Dermis blood vessel endothelial cell (primary cell): ENCODE measurements around the gene GDPD5. TPM values are rescaled to one million over a fixed set of nuclear protein-coding genes. Genes with fewer than 3 reads are reported as not detected.

Experiments
- DNase-seq: peaks from one replicate; pipeline ENCODE4 v3.0.0; 2010
- total RNA-seq: library from RNA; depleted of rRNA; stranded (reverse); fragments of >200 nt; gene quantifications from 2 replicates; pipeline ENCODE4 v1.2.3, GENCODE V29; 2014

Gene GDPD5
- total RNA-seq, 1 donor from 2014 or later, result 37.4 TPM

DNA sequence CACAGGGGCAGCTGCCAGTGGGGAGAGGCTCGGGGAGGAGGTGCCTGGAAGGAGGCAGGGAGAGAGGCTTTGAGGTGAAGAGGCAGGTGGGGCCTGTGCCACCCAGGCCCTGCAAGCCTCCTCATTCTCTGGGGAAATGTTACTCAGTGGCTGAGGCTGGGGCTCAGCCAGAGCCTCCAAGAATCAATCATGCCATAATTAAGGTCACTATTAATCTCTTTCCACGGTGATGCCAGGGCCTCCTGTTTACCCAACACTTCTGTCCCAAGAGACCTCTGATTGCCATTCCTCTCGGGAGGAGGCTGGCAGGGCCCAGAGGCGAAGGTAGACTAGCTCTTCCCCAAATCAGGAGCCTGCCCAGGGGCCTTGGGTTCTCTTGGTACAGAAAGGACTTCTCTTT lies 38.4 kb downstream of the GDPD5 start:
- no peak for DNase-seq

DNA sequence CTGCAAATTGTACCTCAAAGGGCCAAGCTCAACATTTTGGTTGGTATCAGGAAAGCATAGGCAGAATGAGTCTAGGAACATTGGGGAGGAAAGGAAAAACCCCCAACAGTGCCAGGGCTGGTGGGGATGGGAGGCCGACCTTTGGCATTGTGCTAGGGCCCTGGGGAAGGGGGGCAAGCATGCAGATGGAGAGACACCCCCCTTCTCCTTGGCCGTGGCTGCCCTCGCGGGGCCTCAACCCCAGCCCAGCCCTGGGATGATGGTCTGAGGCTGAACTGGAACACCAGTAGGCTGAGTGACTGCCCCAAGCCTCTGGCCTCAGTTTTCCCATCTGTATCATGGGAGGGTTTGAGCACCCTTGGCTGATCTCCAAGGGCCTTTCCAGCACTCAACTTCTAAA lies 40.0 kb downstream of the GDPD5 start:
- no peak for DNase-seq

DNA sequence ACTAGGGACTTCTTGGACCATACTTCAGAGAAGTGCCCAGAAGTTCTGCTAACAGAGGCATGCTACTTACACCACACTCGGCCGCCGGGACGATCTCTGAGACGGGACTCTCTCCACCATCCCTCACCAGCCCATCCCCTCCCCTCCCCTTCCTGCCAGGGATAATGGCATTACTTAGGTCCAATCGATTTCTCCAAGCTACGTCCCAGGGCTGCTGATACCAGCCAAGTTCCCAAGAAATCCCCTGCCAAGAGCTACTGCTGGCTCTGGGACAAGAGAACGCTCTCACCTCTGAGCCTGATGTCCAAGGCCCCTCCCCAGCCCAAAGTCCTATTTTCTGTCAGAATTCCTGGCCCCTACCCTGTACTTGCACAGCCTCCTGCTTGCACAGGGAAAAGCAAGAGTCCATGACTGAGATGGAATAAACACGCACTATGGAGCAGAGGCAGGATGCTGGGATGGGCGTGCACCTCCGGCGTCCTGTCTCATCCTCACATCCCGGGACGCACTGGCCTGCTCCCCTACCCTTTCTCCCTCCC lies 42.7 kb downstream of the GDPD5 start:
- no peak for DNase-seq

DNA sequence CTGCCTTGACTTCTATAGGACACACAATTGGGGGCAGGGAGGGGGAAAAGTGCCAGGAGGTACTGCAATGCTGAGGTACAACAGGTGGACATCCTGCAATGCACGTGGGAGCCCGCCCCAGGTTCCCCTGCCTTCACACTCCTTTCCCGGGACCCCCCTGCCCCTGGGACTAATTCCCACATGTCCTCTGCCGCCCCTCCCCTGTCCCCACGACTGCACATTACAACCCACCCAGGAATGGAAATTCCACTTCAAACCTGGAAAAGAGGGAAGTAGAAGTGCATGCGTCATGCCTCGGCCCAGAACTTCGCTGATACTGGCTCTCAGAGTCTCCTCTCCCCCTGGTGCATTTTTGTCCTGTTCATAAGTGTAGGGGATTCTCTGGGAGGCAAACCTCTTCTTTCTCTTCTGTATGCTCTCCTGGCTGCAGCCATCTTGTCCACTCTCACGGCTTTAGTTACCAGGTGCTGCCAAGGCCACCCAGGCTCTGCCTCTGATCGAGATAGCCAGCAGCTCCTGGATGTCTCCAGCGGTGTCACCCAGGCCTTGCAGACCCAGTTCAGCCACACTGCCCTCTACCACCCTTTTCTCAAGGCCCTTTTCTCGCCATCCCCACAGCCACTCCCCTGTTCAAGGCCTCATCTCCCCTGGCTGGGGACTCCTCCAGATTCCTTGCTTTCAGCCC lies 43.7 kb downstream of the GDPD5 start:
- DNase-seq, result no peak

DNA sequence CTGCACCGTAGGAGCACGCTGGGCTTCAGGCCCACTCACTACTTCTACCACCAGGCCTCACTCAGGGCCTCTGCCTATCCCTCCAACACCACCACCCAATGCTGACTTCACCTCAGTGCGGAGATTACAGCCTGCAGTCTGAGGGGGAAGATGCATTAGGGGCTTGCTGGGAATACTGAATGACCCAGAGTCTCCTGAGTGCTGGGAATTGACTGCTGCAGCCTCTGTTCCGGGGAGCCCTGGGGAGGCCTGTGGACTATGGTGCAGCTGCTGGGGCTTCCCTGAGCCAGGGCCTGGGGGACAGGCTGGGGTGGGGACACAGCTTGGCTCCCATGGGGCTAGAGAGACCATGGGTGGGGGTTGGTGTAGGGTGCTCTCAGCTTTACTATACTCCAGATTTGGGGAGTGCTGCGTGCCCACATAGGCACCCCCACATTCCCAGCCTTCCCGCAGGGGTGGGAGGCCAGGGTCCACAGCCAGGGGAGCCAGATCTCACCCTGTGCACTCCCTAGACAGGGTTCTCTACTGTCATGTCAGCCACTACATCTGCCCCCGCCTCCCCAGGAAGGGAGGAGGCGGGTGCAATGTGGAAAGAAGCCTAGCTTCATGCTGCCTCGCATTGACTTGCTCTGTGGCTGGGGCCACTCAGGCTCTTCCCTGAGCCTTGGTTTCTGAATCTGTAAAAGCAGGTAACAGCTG lies 44.4 kb downstream of the GDPD5 start:
- no peak for DNase-seq

DNA sequence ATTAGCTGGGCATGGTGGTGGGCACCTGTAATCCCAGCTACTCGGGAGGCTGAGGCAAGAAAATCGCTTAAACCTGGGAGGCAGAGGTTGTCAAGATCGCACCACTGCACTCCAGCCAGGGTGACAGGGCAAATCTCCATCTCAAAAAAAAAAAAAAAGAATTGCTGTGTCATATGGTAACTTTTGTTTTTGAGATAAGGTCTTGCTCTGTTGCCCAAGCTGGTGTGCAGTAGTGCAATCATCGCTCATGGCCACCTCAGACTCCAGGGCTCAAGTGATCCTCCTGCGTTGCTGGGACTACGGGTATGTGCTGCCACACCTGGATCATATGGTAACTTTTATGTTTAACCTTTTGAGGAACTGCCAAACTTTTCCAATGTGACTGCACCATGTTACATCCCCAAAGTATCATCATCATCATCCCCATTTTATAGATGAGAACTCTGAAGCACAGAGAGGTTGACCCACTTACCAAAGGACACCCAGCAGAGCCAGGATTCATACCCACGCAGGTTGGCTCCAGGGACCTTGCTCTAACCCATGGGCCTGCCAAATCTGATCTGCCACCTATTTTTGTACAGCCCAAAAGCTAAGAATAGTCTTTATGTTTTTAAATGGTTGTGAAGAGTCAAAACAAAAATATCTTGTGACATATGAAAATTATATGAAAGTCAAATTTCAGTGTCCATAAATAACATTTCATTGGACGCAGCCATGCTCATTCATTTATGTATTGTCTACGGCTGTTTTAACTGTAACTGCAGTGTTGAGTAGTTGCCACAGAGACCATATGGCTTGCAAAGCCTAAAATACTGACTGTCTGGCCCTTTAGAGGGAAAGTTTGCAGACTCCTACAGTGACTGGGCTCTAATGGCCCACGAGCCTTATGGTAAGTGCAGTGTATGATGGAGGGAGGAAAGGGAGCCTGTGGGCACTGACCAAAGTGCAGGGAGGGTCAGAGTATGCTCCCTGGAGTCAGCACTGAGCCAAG lies 45.3 kb downstream of the GDPD5 start:
- no peak for DNase-seq

DNA sequence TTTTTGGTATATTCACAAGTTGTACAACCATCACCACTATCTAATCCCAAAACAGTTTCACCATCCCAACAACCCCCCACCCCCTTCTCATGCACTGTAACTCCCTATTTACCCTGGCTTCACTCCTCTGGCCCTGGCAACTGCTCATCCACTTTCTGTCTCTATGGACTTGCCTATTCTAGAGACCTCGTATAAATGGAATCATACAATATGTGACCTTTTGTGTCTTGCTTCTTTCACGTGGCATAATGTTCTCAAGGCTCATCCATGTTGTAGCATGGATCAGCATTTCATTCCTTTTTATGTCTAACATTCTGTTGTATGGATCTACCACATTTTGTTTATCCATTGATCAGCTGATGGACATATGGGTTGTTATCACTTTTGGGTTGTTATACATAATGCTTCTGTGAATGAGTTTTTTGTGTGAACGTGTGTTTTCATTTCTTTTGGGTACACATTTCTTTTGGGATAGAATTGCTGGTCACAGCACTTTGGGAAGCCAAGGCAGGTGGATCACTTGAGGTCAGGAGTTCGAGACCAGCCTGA lies 46.1 kb downstream of the GDPD5 start:
- DNase-seq, result no peak

DNA sequence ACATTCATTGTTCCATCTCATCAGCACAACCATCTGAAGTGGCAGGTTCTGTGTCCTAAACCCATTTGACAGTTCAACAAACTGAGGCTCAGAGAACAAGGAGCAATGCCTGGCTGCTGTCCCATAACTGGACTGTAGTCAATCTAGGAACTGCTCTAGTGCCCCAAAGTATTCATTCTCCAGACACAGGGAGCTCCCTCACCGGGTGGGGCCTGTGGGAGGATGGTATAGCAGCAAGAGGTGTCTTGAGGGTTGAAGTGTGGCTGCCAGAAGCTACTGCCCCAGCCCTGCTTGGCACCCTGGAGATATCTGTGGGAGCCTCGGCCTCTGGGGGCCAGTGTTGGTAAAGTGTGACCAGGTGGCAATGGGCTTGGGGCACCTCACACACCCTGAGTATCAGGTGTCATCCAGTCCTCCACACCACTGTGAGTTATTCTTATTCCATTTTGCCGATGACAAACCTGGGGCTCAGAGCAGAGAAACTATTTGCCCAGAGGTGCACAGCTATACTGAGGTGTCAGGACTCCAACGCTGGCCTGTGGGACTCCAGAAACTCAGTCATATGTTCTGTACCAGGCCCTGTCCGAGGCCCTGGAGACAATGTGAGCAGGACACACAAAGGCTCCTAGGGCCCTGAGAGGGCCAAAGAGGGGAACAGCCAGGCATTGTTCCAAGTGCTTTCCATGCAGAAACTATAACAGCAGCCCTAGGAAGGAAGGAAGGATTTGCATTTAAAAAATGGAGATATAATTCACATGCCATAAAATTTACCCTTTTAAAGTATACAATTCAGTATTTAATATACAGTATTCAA lies 46.8 kb downstream of the GDPD5 start:
- no peak for DNase-seq

DNA sequence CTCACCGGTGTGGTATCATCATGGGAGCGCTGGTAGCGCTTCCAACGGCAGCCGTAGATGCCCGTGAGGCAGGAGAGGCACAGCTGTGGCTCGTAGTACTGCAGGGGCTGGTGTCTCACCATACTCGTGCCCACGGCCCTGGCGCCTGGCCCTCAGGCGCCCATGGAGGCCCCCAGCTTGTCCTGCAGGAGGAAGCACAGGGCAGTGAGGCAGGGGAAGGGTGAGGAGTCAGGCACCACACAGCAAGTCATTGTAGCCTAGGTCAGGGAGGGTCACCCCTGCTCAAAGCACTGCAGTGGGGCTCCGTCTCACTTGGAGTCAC lies 48.2 kb downstream of the GDPD5 start:
- no peak for DNase-seq

DNA sequence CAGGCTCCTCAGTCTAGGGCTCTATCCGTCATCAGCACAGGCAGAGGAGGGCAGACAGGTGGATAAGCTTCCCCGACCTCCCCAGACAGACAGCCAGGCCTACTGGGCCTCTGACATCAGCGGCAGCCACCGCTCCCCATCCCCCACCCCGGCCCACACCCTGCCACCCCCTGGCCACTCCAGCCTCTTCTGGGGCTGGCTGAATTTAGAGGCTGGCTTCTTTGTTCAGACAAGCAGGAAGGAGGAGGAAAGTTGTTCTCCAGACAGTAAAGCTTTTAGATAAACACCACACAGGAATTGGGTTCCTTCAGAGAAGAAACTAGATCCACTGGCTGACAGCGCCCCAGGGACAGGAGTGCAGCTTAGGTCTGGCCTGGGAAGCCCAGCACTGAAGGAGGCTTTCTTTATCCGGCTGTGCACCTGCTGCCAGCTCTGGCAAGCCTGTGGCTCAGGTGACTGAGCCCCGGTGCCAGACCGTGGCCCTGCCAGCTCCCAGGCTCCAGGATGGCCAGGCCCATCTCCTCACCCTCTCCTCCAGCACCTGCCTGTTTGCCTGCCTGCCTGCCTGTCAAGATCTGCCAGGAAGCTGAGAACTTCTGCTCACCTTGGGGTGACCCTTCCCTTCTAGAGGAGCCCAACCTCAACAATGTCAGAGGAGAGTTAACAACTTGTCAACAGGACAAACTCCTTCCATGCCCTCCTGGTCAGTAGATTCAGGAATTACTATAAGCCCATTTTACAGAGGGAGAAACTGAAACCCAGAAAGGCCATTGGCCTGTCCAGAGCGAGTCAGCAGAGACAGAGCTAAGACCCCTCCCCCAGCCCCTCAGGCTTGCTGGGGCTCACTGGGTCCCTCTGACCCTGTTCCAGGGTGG lies 48.8 kb downstream of the GDPD5 start:
- DNase-seq, result no peak

DNA sequence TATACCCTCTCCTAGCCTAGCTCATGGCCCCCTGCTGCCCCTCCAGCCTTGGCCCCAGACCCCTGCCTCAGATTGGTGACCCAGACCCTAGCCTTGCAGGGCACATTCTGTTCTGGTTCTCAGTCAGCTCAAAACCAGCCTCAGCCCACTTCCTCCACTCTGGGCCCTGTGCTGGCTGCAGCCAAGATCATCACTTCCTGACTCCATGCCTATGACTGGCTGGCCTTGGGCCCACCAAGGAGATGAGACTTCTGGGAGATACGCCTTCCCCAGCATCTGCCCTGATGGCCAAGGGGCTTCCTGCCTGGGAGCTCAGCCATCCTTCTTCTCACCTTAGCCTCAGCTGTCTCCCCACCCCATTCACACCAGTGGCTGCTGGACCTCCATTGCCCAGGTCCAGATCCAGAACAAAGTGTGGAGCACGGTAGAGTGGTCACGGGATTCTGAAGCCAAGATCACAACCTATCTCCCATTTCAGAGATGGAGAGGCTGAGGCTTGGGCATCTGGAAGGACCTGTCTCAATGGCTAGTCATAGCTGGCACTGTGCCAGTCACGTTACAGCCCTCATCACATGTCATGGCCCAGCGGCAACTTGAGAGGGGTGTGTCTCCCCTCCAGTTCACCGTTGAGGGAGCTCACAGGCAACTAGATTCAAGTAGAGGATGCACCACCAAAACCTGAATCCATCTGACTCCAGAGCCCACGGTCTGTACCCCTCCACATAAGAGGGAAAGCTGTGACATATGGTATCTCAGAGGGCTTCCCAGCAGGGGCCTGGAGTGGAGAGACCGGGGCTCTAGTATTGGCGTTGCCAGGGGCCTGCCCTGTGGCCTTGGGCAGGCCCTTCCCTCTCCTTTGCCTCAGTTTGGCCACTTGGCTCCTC lies 49.7 kb downstream of the GDPD5 start:
- peak; percentile 65 for DNase-seq

DNA sequence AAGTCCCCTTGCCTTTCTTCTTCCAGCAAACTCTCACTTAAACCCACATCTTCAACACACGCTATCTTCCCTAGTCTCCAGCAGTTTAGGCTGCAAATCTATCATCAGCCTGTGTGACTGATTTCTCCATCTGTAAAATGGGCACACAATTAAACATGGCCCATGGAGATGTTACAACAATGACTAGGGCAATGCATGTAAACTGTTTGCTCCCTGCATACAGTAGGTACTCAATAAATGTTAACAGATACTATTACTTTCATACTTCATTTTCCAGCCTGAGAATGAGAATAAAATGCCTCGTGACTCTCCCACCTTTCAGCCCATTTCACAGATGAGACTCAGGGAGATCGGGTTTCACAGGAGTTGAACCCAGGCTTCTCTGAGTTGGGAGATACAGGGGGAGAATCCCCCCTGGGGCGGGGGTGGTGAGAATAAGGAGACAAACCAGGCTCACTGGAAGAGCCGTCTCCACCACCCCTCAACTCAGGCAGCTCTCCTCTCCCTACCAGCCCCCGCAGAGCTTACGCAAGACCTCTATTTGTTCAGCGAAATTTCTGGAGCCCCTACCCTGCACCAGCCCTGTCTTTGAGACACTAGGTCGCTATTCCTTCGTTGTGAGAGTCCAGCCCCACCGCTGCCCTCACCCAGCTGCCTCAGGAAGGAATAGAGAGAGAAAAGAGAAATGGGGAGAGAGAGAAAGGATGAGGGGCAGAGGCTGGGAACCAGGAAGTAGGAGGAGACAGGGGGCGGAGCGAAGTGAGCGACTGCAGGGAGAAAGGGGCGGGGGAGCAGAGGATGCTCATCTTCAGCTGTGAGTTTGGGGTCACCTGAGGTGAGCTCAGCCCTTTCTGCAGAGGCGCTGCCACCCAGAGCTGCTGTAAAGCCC lies 50.6 kb downstream of the GDPD5 start:
- DNase-seq, result no peak

DNA sequence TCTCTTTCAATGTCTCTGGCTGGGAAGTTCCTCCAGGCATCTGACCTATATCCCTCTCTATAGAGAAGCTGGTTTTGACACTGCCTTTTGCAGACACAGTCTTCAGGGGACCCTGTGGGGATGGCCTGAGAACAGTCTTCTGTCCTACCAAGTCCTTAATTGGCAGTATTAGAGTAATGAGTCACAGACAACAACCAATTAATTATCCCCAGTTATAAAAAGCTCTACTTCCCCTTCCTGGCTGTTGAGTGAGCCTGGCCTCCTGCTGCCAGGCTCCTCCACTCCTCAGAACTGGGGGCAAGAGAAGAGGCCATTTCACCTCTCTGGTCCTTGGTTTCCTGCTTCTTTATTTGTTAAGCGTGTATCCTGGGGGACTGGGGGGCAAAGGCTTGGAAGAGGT lies 51.5 kb downstream of the GDPD5 start:
- DNase-seq, result peak; percentile 51

DNA sequence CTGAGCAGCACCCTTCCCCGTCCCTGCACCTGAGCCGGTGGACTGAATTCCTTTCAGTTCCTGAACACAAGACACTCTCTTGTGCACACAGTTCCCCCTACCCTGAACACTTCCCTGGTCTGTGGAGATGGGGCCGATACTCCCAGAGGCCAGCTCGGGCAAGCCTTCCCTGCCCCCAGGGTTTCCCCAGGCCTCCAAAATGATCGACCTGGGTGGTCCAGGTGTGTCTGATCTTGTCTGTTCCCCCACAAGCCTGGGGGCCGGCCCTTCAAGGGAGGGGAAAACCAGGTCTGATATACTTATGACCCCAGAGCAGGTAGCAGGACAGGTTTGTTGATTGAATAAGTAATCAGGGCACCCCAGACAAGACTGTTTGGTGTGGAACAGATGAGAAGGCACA lies 52.1 kb downstream of the GDPD5 start:
- DNase-seq, result no peak

DNA sequence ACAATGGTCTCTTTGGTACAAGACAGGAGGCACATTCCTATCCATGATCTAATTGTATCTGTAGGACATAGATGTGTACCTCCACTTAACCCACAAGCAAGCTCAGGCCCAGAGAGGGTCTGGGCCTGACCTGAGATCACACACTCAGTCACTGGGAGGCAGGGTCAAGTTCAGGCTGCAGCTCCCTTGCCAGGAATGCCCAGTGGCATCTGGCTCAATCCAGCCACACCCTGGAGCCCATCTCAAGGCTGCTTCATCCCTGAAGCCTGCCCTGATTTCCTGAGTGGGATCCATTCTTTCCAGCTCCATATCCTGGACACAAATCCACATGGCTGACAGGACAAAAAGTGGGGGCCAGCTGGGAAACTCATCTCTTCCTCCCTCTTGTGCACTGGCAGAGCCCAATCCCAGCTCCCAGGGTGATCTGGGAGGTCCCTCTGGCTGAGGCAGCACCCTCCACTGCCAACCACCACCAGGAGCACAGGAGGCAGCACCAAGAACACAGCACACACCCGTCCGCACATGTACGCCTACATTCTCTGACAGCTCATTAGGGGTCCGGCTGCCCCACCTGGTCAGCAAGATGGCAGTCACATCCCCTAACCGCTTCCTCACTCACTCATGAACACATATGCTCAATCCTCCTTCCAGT lies 53.5 kb downstream of the GDPD5 start:
- DNase-seq, result no peak

DNA sequence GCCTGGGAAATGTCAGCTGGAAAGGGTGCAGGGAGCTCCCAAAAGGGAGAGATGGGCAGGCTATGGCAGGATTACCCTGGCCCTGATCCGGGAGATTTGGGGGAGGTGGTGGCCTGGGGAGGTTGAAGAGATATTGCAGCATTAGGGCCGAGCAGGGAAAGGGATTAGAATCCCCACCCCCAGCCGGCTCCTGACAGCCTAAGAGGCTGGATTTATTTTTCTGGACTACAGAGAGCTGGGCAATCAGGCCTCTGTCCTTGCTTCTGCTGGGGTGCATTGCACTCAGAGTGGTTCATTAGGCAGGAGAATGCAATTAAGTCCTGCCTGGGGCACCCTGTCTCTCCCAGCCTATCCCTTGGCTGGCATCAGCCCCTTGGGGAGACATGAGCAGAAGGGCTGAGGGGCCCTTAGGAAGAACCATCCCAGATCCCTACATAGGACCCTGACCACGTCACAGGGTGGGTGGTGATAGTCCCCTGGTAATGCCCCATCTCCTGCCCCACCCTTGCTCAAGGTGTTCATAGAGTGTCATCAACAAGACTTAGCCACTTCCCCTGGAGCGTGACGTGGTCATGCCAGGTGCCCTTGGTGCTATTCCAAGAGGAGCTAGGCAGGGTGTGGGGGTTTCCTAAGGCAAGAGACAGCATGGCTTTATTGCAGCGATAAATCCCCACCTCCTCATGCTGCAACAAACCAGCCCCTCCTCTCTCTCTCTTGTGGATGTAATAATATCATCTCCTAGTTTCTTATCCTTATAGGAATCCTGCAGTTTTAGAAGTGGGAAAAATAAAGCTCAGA lies 54.4 kb downstream of the GDPD5 start:
- no peak for DNase-seq

DNA sequence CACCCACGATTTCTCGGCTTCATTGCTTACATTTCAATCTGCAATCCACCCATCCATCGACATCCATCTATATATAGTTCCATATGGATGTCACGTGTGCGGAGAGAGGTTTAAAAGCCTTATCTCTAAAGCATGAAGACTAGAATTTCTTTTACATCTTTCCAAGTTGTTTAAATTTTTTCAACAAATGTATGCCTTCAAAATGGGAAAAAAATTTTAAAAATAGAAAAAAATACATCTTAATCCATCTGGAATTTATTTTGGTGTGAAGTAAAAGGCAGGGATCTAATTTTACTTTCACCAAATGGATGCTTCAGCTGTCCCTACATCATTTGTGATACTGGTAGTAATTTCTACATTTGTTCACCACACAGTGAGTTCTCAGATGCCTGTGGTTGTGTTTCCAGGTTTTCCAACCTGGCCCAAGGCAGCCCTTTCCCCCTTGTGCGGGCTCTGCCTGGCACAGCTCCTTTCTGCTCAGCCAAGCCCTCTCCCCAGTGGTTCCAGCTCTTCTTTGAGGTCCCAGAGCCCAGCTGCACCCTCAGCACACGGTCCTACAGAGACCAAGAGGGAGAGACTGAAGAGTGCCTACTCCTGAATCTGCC lies 55.2 kb downstream of the GDPD5 start:
- no peak for DNase-seq
